HL-60 (cell line): Measurements from ENCODE around the gene CDC42BPB.

ENCODE experiments used
- GABPA ChIP-seq: IDR thresholded peaks from 2 replicates; pipeline ENCODE4 v1.6.1; 2012; ENCODE audit warnings: low read depth
- TF ChIP-seq, protein P1 (sequence below): IDR thresholded peaks from one replicate; pipeline ENCODE4 v1.5.1; 2011; ENCODE audit warnings: low read length, control low read depth, inconsistent platforms; ENCODE audit not compliant: insufficient read depth
- TF ChIP-seq, protein P2 (sequence below): IDR thresholded peaks from 2 replicates; pipeline ENCODE4 v1.6.1; 2012; ENCODE audit warnings: low read depth; ENCODE audit not compliant: insufficient replicate concordance

DNA sequence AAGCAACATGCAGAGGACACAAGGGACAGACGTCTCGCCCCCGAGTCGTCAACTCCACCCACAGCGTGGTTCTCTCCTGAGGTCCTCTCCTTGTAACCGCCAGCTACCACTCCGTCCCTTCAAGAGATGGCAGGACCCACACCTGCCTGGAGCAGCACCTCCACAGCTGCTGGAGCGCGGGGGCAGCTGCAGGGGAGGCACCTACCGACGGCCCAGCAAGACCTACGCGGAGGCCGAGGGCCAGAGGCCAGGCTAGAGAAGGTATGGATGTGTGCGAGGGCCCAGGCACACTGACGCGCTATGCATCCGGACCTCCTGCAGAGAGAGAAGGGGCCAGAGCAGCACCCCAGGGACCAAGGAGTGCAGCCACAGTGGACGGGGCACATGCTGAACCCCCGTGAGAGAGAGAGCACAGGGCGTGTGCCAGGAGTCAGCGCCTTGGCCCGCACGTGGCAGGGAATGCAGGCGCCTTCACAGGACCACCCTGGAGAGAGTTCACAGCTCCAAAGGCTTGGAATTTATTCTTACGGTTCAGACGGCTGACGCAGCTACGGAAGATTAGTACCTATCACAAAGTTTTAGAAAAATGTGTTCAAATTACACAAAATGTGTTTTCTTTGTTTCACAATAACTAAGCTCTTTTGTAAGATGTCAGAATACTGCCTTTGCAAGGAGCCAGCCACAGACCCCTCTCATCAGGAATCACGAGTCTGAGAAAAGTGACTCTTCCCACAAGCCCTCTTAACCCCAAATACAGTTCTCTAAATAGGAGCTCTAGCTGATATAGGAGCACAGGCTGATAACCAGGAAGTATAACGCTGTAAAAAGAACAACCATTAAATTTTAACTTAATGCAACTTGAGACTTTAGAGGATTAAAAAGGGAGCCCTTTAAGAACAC lies 36.8 kb downstream of the CDC42BPB start:
- TF ChIP-seq, protein P1, sequence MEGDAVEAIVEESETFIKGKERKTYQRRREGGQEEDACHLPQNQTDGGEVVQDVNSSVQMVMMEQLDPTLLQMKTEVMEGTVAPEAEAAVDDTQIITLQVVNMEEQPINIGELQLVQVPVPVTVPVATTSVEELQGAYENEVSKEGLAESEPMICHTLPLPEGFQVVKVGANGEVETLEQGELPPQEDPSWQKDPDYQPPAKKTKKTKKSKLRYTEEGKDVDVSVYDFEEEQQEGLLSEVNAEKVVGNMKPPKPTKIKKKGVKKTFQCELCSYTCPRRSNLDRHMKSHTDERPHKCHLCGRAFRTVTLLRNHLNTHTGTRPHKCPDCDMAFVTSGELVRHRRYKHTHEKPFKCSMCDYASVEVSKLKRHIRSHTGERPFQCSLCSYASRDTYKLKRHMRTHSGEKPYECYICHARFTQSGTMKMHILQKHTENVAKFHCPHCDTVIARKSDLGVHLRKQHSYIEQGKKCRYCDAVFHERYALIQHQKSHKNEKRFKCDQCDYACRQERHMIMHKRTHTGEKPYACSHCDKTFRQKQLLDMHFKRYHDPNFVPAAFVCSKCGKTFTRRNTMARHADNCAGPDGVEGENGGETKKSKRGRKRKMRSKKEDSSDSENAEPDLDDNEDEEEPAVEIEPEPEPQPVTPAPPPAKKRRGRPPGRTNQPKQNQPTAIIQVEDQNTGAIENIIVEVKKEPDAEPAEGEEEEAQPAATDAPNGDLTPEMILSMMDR: no peak
- TF ChIP-seq, protein P2, sequence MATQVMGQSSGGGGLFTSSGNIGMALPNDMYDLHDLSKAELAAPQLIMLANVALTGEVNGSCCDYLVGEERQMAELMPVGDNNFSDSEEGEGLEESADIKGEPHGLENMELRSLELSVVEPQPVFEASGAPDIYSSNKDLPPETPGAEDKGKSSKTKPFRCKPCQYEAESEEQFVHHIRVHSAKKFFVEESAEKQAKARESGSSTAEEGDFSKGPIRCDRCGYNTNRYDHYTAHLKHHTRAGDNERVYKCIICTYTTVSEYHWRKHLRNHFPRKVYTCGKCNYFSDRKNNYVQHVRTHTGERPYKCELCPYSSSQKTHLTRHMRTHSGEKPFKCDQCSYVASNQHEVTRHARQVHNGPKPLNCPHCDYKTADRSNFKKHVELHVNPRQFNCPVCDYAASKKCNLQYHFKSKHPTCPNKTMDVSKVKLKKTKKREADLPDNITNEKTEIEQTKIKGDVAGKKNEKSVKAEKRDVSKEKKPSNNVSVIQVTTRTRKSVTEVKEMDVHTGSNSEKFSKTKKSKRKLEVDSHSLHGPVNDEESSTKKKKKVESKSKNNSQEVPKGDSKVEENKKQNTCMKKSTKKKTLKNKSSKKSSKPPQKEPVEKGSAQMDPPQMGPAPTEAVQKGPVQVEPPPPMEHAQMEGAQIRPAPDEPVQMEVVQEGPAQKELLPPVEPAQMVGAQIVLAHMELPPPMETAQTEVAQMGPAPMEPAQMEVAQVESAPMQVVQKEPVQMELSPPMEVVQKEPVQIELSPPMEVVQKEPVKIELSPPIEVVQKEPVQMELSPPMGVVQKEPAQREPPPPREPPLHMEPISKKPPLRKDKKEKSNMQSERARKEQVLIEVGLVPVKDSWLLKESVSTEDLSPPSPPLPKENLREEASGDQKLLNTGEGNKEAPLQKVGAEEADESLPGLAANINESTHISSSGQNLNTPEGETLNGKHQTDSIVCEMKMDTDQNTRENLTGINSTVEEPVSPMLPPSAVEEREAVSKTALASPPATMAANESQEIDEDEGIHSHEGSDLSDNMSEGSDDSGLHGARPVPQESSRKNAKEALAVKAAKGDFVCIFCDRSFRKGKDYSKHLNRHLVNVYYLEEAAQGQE: no peak
- no peak for TF ChIP-seq GABPA
